OCI-LY7 (cell line): ENCODE measurements around the gene DLG3. TPM values are rescaled to one million over a fixed set of nuclear protein-coding genes. Genes with fewer than 3 reads are reported as not detected.

Experiments
- BruUV-seq: library from RNA; stranded (reverse); fragments of 400-500 nt; replicated peaks from 2 replicates; lab custom pipeline; 2021; lab: Mats Ljungman, UMichigan
- CTCF ChIA-PET: fragments of 300-600 bp; sonication (Branson Sonifier 250); formaldehyde crosslinking; loops from one replicate; lab custom pipeline; 2022; ENCODE audit warnings: antibody characterized with exemption; ENCODE audit not compliant: unreplicated experiment; lab: Charles Lee
- POLR2A ChIA-PET: fragments of 300-600 bp; sonication (Branson Sonifier 250); formaldehyde crosslinking; loops from one replicate; lab custom pipeline; 2022; ENCODE audit warnings: antibody characterized with exemption; lab: Charles Lee
- DNase-seq: peaks from one replicate; pipeline ENCODE4 v3.0.0-alpha.2; 2015; ENCODE audit warnings: low spot score
- H2AFZ ChIP-seq: fragments of 200-600 bp; sonication (generic), shearing (Covaris generic); 2 replicates; pipeline ENCODE4 v1.6.1; 2014; ENCODE audit warnings: mild to moderate bottlenecking, antibody characterized with exemption, low read length, moderate library complexity
- H3K27ac ChIP-seq: fragments of 200-600 bp; sonication (generic); 2 replicates; pipeline ENCODE4 v1.5.1; 2014; ENCODE audit warnings: mixed run types, low read depth, mild to moderate bottlenecking, moderate library complexity, low read length, inconsistent platforms; ENCODE audit not compliant: poor library complexity, severe bottlenecking
- H3K36me3 ChIP-seq: fragments of 200-600 bp; sonication (generic); 2 replicates; pipeline ENCODE4 v1.6.1; 2014; ENCODE audit warnings: mild to moderate bottlenecking, antibody characterized with exemption, low read length, moderate library complexity, mixed read lengths; ENCODE audit not compliant: insufficient read depth
- H3K4me1 ChIP-seq: fragments of 200-600 bp; sonication (generic); 2 replicates; pipeline ENCODE4 v1.5.1; 2014; ENCODE audit warnings: mild to moderate bottlenecking, low read length; ENCODE audit not compliant: insufficient read depth, poor library complexity, severe bottlenecking
- H3K4me2 ChIP-seq: fragments of 200-600 bp; sonication (generic); 2 replicates; pipeline ENCODE4 v1.6.1; 2014; ENCODE audit warnings: mild to moderate bottlenecking, low read length
- H3K4me3 ChIP-seq: fragments of 200-600 bp; sonication (generic); 2 replicates; pipeline ENCODE4 v1.5.1; 2014; ENCODE audit warnings: mild to moderate bottlenecking, low read depth, low read length; ENCODE audit not compliant: poor library complexity, severe bottlenecking
- H3K79me2 ChIP-seq: fragments of 200-600 bp; sonication (generic); 2 replicates; pipeline ENCODE4 v1.6.1; 2016; ENCODE audit warnings: low read depth, mild to moderate bottlenecking, low read length, moderate library complexity, mixed read lengths; ENCODE audit not compliant: insufficient read depth
- H3K9me2 ChIP-seq: fragments of 200-600 bp; sonication (generic); 2 replicates; pipeline ENCODE4 v1.6.1; 2016; ENCODE audit warnings: mild to moderate bottlenecking, low read length, mixed read lengths; ENCODE audit not compliant: insufficient read depth
- H3K9me3 ChIP-seq: fragments of 200-600 bp; sonication (generic); 2 replicates; pipeline ENCODE4 v1.6.1; 2014; ENCODE audit warnings: mild to moderate bottlenecking, mixed run types, low read length, mixed read lengths
- H4K20me1 ChIP-seq: fragments of 200-600 bp; sonication (generic); 2 replicates; pipeline ENCODE4 v1.6.1; 2014; ENCODE audit warnings: mild to moderate bottlenecking, antibody characterized with exemption, low read length, moderate library complexity, mixed read lengths; ENCODE audit not compliant: insufficient read depth
- EZH2phosphoT487 ChIP-seq: fragments of 200-600 bp; sonication (generic); IDR thresholded peaks from 2 replicates; pipeline ENCODE4 v1.6.1; 2018; ENCODE audit warnings: low read depth, borderline replicate concordance, mild to moderate bottlenecking, mixed run types, antibody characterized with exemption, low read length, moderate library complexity, mixed read lengths
- intact Hi-C: fragments of 100-400 bp; cut with micrococcal nuclease; formaldehyde crosslinking; loops from one replicate; pipeline ENCODE4 v1.10.0; 2022; ENCODE audit not compliant: unreplicated experiment
- total RNA-seq, 2 experiments: library from RNA; depleted of rRNA in 1 of 2; stranded (reverse); fragments of >200 nt in 1 of 2; shearing (Covaris generic) in 1 of 2; gene quantifications; 2 replicates each; pipeline ENCODE4 v1.2.3, GENCODE V29; 2014 to 2022
- TF ChIP-seq, protein P1 (sequence below): fragments of 200-600 bp; sonication (generic); conservative IDR thresholded peaks from 2 replicates; pipeline ENCODE4 v1.5.1; 2014; ENCODE audit warnings: mild to moderate bottlenecking, antibody characterized with exemption, low read length, moderate library complexity, mixed read lengths

DLG3 gene
- total RNA-seq, 2 experiments from 2014 or later = 0.06 TPM; not detected in 1

DNA sequence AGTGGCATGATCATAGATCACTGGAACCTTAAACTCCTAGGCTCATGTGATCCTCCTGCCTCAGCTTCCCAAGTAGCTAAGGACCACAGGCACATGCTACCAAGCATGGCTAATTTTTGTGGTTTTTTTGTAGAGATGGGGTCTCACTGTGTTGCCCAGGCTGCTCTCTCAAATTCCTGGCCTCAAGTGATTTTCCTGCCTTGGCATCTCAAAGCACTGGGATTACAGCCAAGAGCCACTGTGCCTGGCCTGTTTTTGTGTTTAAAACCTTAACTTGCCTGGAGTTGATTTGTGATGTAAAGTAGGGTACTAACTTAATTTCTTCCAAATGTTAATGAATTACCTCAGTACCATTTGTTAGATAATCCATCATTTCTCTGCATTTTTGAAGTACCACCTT, 22.3 kb downstream of the DLG3 start:
- no peaks in the 10 kb centered on the region for H3K4me1 ChIP-seq
- H3K4me3 ChIP-seq = no peak overlapping the region
- H2AFZ ChIP-seq = no peak overlapping the region
- no TSS peak for BruUV-seq
- no peak overlapping the region for H3K4me2 ChIP-seq
- no peaks in the 10 kb centered on the region for H4K20me1 ChIP-seq
- no peaks in the 10 kb centered on the region for H3K79me2 ChIP-seq
- no peak overlapping the region for H3K27ac ChIP-seq
- no peak for DNase-seq
- H3K36me3 ChIP-seq = no peaks in the 10 kb centered on the region
- ChIA-PET POLR2A (no interaction called here), CTCF (no interaction called here)
- no peaks in the 10 kb centered on the region for H3K9me2 ChIP-seq
- no peaks in the 10 kb centered on the region for H3K9me3 ChIP-seq
- intact Hi-C loops = no loop called here
- TF ChIP-seq, protein P1, sequence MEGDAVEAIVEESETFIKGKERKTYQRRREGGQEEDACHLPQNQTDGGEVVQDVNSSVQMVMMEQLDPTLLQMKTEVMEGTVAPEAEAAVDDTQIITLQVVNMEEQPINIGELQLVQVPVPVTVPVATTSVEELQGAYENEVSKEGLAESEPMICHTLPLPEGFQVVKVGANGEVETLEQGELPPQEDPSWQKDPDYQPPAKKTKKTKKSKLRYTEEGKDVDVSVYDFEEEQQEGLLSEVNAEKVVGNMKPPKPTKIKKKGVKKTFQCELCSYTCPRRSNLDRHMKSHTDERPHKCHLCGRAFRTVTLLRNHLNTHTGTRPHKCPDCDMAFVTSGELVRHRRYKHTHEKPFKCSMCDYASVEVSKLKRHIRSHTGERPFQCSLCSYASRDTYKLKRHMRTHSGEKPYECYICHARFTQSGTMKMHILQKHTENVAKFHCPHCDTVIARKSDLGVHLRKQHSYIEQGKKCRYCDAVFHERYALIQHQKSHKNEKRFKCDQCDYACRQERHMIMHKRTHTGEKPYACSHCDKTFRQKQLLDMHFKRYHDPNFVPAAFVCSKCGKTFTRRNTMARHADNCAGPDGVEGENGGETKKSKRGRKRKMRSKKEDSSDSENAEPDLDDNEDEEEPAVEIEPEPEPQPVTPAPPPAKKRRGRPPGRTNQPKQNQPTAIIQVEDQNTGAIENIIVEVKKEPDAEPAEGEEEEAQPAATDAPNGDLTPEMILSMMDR = no peak
- TF ChIP-seq EZH2phosphoT487 = no peak

DNA sequence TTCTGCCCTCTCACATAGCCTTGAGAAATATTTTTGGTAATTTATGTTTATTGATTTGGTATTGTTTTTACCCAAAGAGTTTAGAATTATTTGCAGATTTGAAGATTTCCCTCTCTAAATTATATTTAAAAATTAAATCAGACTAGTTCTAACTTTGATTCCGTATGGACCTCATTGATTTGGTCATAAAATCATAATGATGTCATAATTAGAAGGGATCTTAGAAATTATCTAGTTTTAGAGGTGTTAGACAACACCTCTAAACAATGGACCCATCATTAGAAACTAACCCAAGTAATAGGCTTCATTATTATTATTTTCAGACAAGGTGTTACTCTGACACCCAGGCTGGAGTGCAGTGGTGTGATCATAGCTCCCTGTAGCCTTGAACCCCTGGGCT, 24.1 kb downstream of the DLG3 start:
- H3K4me1 ChIP-seq = no peaks in the 10 kb centered on the region
- no peaks in the 10 kb centered on the region for H3K9me3 ChIP-seq
- ChIA-PET POLR2A (no interaction called here), CTCF (no interaction called here)
- no peaks in the 10 kb centered on the region for H3K79me2 ChIP-seq
- no peaks in the 10 kb centered on the region for H3K36me3 ChIP-seq
- H2AFZ ChIP-seq = no peak overlapping the region
- no peak overlapping the region for H3K4me2 ChIP-seq
- no peak for TF ChIP-seq EZH2phosphoT487
- TF ChIP-seq, protein P1 = no peak
- no peak for DNase-seq
- intact Hi-C loops = no loop called here
- no peaks in the 10 kb centered on the region for H3K9me2 ChIP-seq
- no peak overlapping the region for H3K4me3 ChIP-seq
- H3K27ac ChIP-seq = no peak overlapping the region
- no peaks in the 10 kb centered on the region for H4K20me1 ChIP-seq
- BruUV-seq = no TSS peak

DNA sequence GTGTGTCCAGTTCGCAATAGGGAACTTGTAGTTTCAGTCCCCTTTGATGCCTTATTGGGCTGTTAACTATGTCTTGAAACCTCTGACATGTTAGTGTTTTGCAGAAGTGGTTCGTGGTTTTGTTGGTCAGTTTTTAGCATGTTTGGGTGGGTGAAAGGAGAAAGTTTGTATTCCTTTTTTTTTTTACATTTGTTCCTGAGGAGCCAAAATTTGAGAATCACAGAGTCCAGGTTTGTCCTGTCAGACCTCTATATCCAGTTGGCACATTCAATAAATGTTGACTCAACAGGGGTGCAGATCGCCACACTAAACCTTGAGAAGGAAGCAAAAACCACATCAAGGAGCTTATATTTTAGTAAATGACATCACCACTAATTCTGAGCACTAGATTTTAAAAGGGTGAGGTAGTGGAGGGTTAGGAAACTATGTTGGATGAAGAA, 26.2 kb downstream of the DLG3 start:
- POLR2A ChIA-PET = interaction anchor here (0.7 kb wide), 2 partner anchors 19 to 398 kb away, joined by 3 read pairs; no protein-coding TSS in a partner anchor
- H3K27ac ChIP-seq = no peak overlapping the region
- TF ChIP-seq EZH2phosphoT487 = no peak
- TF ChIP-seq, protein P1 = no peak
- H2AFZ ChIP-seq = no peak overlapping the region
- CTCF ChIA-PET = no interaction called here
- H3K4me2 ChIP-seq = no peak overlapping the region
- BruUV-seq = no TSS peak
- H3K9me2 ChIP-seq = no peaks in the 10 kb centered on the region
- H3K36me3 ChIP-seq = no peaks in the 10 kb centered on the region
- no peaks in the 10 kb centered on the region for H3K79me2 ChIP-seq
- intact Hi-C loops = no loop called here
- DNase-seq = no peak
- no peaks in the 10 kb centered on the region for H4K20me1 ChIP-seq
- H3K4me1 ChIP-seq = no peaks in the 10 kb centered on the region
- no peak overlapping the region for H3K4me3 ChIP-seq
- H3K9me3 ChIP-seq = no peaks in the 10 kb centered on the region
